ENCODE results near the gene DUSP14.

DUSP14 gene

GRCh38 chr17:37463039-37463438 is 26.7 kb upstream of the DUSP14 start:
- Histone ChIP-seq H4K20me1 (no peaks in the 10 kb centered on the region), H3K4me3 (no peak overlapping the region), H3K9ac (no peak overlapping the region), H3K9me3 (no peaks in the 10 kb centered on the region), H3K4me2 (no peak overlapping the region), H3K27ac (no peak overlapping the region), H3K4me1 (no peaks in the 10 kb centered on the region), H3K27me3 (no peaks in the 10 kb centered on the region), H3K36me3 (peaks cover 87% of the 10 kb centered on the region)
- no peak for TF ChIP-seq Cebpa-rat (IDR thresholded peaks at IDR 0.05)

GRCh38 chr17:37465069-37465616 is 24.5 kb upstream of the DUSP14 start:
- peaks cover 91% of the 10 kb centered on the region for H3K36me3 ChIP-seq
- H3K9ac ChIP-seq: no peak overlapping the region
- H3K4me1 ChIP-seq: no peaks in the 10 kb centered on the region
- H3K9me3 ChIP-seq: no peaks in the 10 kb centered on the region
- H3K27me3 ChIP-seq: no peaks in the 10 kb centered on the region
- H3K4me3 ChIP-seq: no peak overlapping the region
- H3K4me2 ChIP-seq: no peak overlapping the region
- TF ChIP-seq Cebpa-rat (IDR thresholded peaks at IDR 0.05): no peak
- H3K27ac ChIP-seq: no peak overlapping the region
- no peaks in the 10 kb centered on the region for H4K20me1 ChIP-seq

GRCh38 chr17:37466471-37466870 is 23.2 kb upstream of the DUSP14 start:
- no peaks in the 10 kb centered on the region for H4K20me1 ChIP-seq
- H3K4me2 ChIP-seq: no peak overlapping the region
- no peak overlapping the region for H3K9ac ChIP-seq
- H3K9me3 ChIP-seq: no peaks in the 10 kb centered on the region
- H3K4me3 ChIP-seq: no peak overlapping the region
- no peak overlapping the region for H3K27ac ChIP-seq
- no peaks in the 10 kb centered on the region for H3K4me1 ChIP-seq
- peaks cover 93% of the 10 kb centered on the region for H3K36me3 ChIP-seq
- TF ChIP-seq Cebpa-rat (IDR thresholded peaks at IDR 0.05): no peak
- H3K27me3 ChIP-seq: no peaks in the 10 kb centered on the region

- TF ChIP-seq Cebpa-rat (IDR thresholded peaks at IDR 0.05): no peak
- Histone ChIP-seq H3K4me2 (no peak overlapping the region), H3K9ac (no peak overlapping the region), H3K4me3 (no peak overlapping the region), H3K27me3 (no peaks in the 10 kb centered on the region), H3K4me1 (no peaks in the 10 kb centered on the region), H3K36me3 (peaks cover 96% of the 10 kb centered on the region), H3K27ac (no peak overlapping the region), H4K20me1 (no peaks in the 10 kb centered on the region), H3K9me3 (no peaks in the 10 kb centered on the region)
These were observed 19.5 kb upstream of the DUSP14 start for GRCh38 chr17:37470181-37470580.

- H3K4me2 ChIP-seq: no peak overlapping the region
- H3K4me3 ChIP-seq: no peak overlapping the region
- H3K27ac ChIP-seq: no peak overlapping the region
These were observed 13.8 kb upstream of the DUSP14 start for GRCh38 chr17:37475731-37476420.

GRCh38 chr17:37476431-37477120 is 13.1 kb upstream of the DUSP14 start:
- Histone ChIP-seq H3K4me1 (0 out of 2 replicates have a peak, but pooled peaks cover 4% of the 10 kb centered on the region), H3K4me2 (no peak overlapping the region), H4K20me1 (no peaks in the 10 kb centered on the region), H3K4me3 (no peak overlapping the region), H3K27ac (no peak overlapping the region), H3K9ac (no peak overlapping the region), H3K36me3 (peaks cover 91% of the 10 kb centered on the region), H3K27me3 (no peaks in the 10 kb centered on the region), H3K9me3 (no peaks in the 10 kb centered on the region)
- no peak for TF ChIP-seq Cebpa-rat (IDR thresholded peaks at IDR 0.05)

More at GRCh38 chr17:37475731-37476420, 13.8 kb upstream of the DUSP14 start:
- Histone ChIP-seq H3K36me3 (peaks cover 98% of the 10 kb centered on the region), H3K27me3 (no peaks in the 10 kb centered on the region), H3K9me3 (no peaks in the 10 kb centered on the region), H3K9ac (no peak overlapping the region), H3K4me1 (no peaks in the 10 kb centered on the region), H4K20me1 (no peaks in the 10 kb centered on the region)
- TF ChIP-seq Cebpa-rat (IDR thresholded peaks at IDR 0.05): no peak

GRCh38 chr17:37478187-37478586 is 11.5 kb upstream of the DUSP14 start:
- H3K4me2 ChIP-seq: no peak overlapping the region
- no peaks in the 10 kb centered on the region for H3K9me3 ChIP-seq
- no peaks in the 10 kb centered on the region for H4K20me1 ChIP-seq
- H3K27me3 ChIP-seq: no peaks in the 10 kb centered on the region
- no peak overlapping the region for H3K27ac ChIP-seq
- H3K4me1 ChIP-seq: peaks cover 18% of the 10 kb centered on the region
- H3K4me3 ChIP-seq: no peak overlapping the region
- TF ChIP-seq Cebpa-rat (IDR thresholded peaks at IDR 0.05): no peak
- H3K9ac ChIP-seq: no peak overlapping the region
- peaks cover 75% of the 10 kb centered on the region for H3K36me3 ChIP-seq

GRCh38 chr17:37479025-37479424 is 10.7 kb upstream of the DUSP14 start:
- TF ChIP-seq Cebpa-rat (IDR thresholded peaks at IDR 0.05): no peak
- H3K27ac ChIP-seq: no peak overlapping the region
- peaks cover 67% of the 10 kb centered on the region for H3K36me3 ChIP-seq
- H3K9me3 ChIP-seq: no peaks in the 10 kb centered on the region
- H3K27me3 ChIP-seq: no peaks in the 10 kb centered on the region
- H4K20me1 ChIP-seq: no peaks in the 10 kb centered on the region
- no peak overlapping the region for H3K9ac ChIP-seq
- H3K4me1 ChIP-seq: peaks cover 26% of the 10 kb centered on the region
- no peak overlapping the region for H3K4me2 ChIP-seq
- no peak overlapping the region for H3K4me3 ChIP-seq

GRCh38 chr17:37480427-37480826 is 9.3 kb upstream of the DUSP14 start:
- Histone ChIP-seq H3K4me3 (no peak overlapping the region), H3K9me3 (no peaks in the 10 kb centered on the region), H3K27ac (no peak overlapping the region), H3K9ac (no peak overlapping the region), H3K36me3 (peaks cover 55% of the 10 kb centered on the region), H3K27me3 (no peaks in the 10 kb centered on the region), H3K4me1 (peaks cover 34% of the 10 kb centered on the region), H4K20me1 (no peaks in the 10 kb centered on the region), H3K4me2 (no peak overlapping the region)
- TF ChIP-seq Cebpa-rat (IDR thresholded peaks at IDR 0.05): no peak

- H3K9me3 ChIP-seq: no peaks in the 10 kb centered on the region
- H3K4me2 ChIP-seq: no peak overlapping the region
- no peak overlapping the region for H3K27ac ChIP-seq
- peaks cover 47% of the 10 kb centered on the region for H3K36me3 ChIP-seq
- H4K20me1 ChIP-seq: no peaks in the 10 kb centered on the region
- peaks cover 34% of the 10 kb centered on the region for H3K4me1 ChIP-seq
- no peak for TF ChIP-seq Cebpa-rat (IDR thresholded peaks at IDR 0.05)
- no peaks in the 10 kb centered on the region for H3K27me3 ChIP-seq
- H3K4me3 ChIP-seq: no peak overlapping the region
- H3K9ac ChIP-seq: no peak overlapping the region
These were observed 8.6 kb upstream of the DUSP14 start for GRCh38 chr17:37481001-37481665.

Data from BLaER1 (cell line).